ENCODE data around the gene GHR.
"Not testable (repeated sequence)": the region's sequence is repeated elsewhere in the genome, so short reads cannot be mapped to it uniquely, and the experiment has no call there.

GHR gene

GRCh38 chr5:42642006-42642405 is 218.8 kb downstream of the GHR start:
- Histone ChIP-seq H3K4me3 (ENCODE audit: low read length) (no peak overlapping the region), H3K4me1 (ENCODE audit: control insufficient read depth, insufficient read depth, low read length) (no peaks in the 10 kb centered on the region), H3K27me3 (ENCODE audit: control insufficient read depth, insufficient read depth, low read length) (no peaks in the 10 kb centered on the region), H3K9me3 (ENCODE audit: control insufficient read depth, low read length) (no peaks in the 10 kb centered on the region), H3K9ac (ENCODE audit: low read length) (no peak overlapping the region), H3K36me3 (ENCODE audit: control insufficient read depth, insufficient read depth, low read length) (no peaks in the 10 kb centered on the region)

DNA sequence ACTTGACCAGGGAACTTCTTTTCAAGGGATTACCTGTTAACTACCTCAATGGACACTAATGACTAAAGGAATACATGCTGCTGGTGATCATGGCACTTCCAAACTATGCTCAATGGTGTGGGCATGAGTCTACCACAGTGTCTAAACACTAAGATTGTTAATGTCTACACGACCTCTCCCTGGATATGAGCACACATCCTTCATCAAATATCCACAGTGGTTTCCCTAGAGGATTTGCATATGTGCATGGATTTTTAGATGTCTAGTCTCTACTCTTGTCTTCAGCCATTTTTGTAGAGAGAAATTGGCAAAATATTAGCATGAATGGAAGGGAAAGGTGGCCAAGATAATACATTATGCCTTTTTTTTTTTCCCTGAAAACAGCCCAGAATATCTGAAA is 220.1 kb downstream of the GHR start:
- Histone ChIP-seq H3K27me3 (ENCODE audit: control insufficient read depth, insufficient read depth, low read length) (no peaks in the 10 kb centered on the region), H3K9ac (ENCODE audit: low read length) (no peak overlapping the region), H3K9me3 (ENCODE audit: control insufficient read depth, low read length) (no peaks in the 10 kb centered on the region), H3K4me1 (ENCODE audit: control insufficient read depth, insufficient read depth, low read length) (no peaks in the 10 kb centered on the region), H3K4me3 (ENCODE audit: low read length) (no peak overlapping the region), H3K36me3 (ENCODE audit: control insufficient read depth, insufficient read depth, low read length) (no peaks in the 10 kb centered on the region)

- Histone ChIP-seq H3K27me3 (ENCODE audit: control insufficient read depth, insufficient read depth, low read length) (no peaks in the 10 kb centered on the region), H3K9me3 (ENCODE audit: control insufficient read depth, low read length) (no peaks in the 10 kb centered on the region), H3K36me3 (ENCODE audit: control insufficient read depth, insufficient read depth, low read length) (no peaks in the 10 kb centered on the region), H3K4me1 (ENCODE audit: control insufficient read depth, insufficient read depth, low read length) (no peaks in the 10 kb centered on the region), H3K9ac (ENCODE audit: low read length) (no peak overlapping the region), H3K4me3 (ENCODE audit: low read length) (no peak overlapping the region)
Observed at GRCh38 chr5:42645138-42645537, 221.9 kb downstream of the GHR start.

DNA sequence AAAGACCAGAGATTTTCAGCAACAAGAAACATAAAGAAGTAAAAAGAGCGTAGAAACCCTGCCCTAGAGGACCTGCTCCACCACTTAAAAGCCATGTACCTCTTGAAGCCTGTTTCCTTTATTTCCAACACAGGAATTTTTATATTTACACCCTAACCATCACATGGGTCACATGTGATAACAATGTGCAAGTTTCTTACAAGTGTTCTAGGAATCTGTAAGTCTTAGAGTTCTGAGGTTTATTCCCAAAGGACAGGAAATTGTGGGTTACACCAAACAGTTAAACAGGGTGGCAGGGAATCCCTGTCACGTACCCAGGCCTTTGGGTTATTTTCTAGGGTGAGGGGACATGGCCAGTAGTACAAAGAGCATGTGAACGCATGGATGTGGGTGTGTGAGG is 224.8 kb downstream of the GHR start:
- Histone ChIP-seq H3K9ac (ENCODE audit: low read length) (no peak overlapping the region), H3K9me3 (ENCODE audit: control insufficient read depth, low read length) (no peaks in the 10 kb centered on the region), H3K4me3 (ENCODE audit: low read length) (no peak overlapping the region), H3K4me1 (ENCODE audit: control insufficient read depth, insufficient read depth, low read length) (no peaks in the 10 kb centered on the region), H3K36me3 (ENCODE audit: control insufficient read depth, insufficient read depth, low read length) (no peaks in the 10 kb centered on the region), H3K27me3 (ENCODE audit: control insufficient read depth, insufficient read depth, low read length) (no peaks in the 10 kb centered on the region)

DNA sequence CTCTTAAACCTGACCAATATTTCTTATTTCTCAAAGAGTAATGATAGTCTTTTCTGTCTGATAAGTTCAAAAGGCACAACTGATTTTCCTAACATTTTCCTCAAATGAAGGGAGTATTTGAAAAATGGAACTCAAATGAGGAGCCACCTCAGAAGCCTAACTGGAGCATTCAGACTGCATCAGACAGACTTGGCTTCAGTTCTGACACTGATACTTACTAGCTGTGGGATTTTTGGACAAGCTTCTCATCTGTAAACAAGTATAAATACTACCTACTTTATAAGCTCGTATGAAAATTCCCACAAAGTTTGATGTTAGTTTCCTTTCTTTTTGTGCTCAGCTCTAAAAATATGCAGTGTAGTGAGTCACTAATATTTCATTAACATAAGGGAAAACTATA is 225.7 kb downstream of the GHR start:
- Histone ChIP-seq H3K9me3 (ENCODE audit: control insufficient read depth, low read length) (no peaks in the 10 kb centered on the region), H3K9ac (ENCODE audit: low read length) (no peak overlapping the region), H3K4me1 (ENCODE audit: control insufficient read depth, insufficient read depth, low read length) (no peaks in the 10 kb centered on the region), H3K4me3 (ENCODE audit: low read length) (no peak overlapping the region), H3K27me3 (ENCODE audit: control insufficient read depth, insufficient read depth, low read length) (no peaks in the 10 kb centered on the region), H3K36me3 (ENCODE audit: control insufficient read depth, insufficient read depth, low read length) (no peaks in the 10 kb centered on the region)

- H3K4me1 ChIP-seq (ENCODE audit: control insufficient read depth, insufficient read depth, low read length), result no peaks in the 10 kb centered on the region
- H3K9me3 ChIP-seq (ENCODE audit: control insufficient read depth, low read length), result no peaks in the 10 kb centered on the region
- H3K9ac ChIP-seq (ENCODE audit: low read length), result no peak overlapping the region
- H3K4me3 ChIP-seq (ENCODE audit: low read length), result no peak overlapping the region
- no peaks in the 10 kb centered on the region for H3K36me3 ChIP-seq (ENCODE audit: control insufficient read depth, insufficient read depth, low read length)
- no peaks in the 10 kb centered on the region for H3K27me3 ChIP-seq (ENCODE audit: control insufficient read depth, insufficient read depth, low read length)
Observed at GRCh38 chr5:42650084-42650483, 226.8 kb downstream of the GHR start.

GRCh38 chr5:42653705-42654104 is 230.5 kb downstream of the GHR start:
- Histone ChIP-seq H3K9me3 (ENCODE audit: control insufficient read depth, low read length) (no peaks in the 10 kb centered on the region), H3K36me3 (ENCODE audit: control insufficient read depth, insufficient read depth, low read length) (no peaks in the 10 kb centered on the region), H3K27me3 (ENCODE audit: control insufficient read depth, insufficient read depth, low read length) (no peaks in the 10 kb centered on the region), H3K4me3 (ENCODE audit: low read length) (no peak overlapping the region), H3K9ac (ENCODE audit: low read length) (no peak overlapping the region), H3K4me1 (ENCODE audit: control insufficient read depth, insufficient read depth, low read length) (no peaks in the 10 kb centered on the region)

GRCh38 chr5:42654645-42655044 is 231.4 kb downstream of the GHR start:
- Histone ChIP-seq H3K9ac (ENCODE audit: low read length) (no peak overlapping the region), H3K27me3 (ENCODE audit: control insufficient read depth, insufficient read depth, low read length) (no peaks in the 10 kb centered on the region), H3K36me3 (ENCODE audit: control insufficient read depth, insufficient read depth, low read length) (no peaks in the 10 kb centered on the region), H3K4me3 (ENCODE audit: low read length) (no peak overlapping the region), H3K4me1 (ENCODE audit: control insufficient read depth, insufficient read depth, low read length) (no peaks in the 10 kb centered on the region), H3K9me3 (ENCODE audit: control insufficient read depth, low read length) (no peaks in the 10 kb centered on the region)

DNA sequence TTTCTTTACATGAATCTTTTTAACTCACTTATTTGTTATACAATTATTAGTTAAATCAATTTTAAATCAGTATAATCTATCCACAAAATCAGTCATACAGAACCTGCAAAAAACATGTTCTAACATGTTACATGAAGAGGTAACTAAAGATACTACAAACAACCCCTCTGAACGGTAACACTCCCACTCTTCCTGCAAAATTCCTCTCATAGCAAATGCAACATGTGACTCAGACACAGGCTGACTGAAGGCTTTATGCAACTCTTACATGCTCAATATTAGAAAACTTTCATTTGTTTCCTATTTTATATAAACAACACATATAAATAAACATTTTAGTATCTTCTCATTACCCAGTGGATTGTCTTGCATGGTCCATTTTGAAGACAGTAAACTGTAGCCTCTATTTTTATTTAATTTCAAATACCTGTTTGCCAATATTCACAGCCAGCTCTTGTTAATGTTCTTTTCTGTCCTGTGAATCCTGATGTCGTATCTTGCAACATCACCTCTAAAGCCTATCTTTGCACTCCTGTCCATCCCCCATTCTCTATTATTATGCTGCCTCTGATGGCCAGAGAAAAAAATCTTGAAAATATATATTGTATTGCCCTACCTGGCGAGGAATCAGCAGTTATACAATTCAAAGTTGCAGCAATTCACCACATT is 232.9 kb downstream of the GHR start:
- Histone ChIP-seq H3K9me3 (ENCODE audit: control insufficient read depth, low read length) (no peaks in the 10 kb centered on the region), H3K27me3 (ENCODE audit: control insufficient read depth, insufficient read depth, low read length) (no peaks in the 10 kb centered on the region), H3K4me1 (ENCODE audit: control insufficient read depth, insufficient read depth, low read length) (no peaks in the 10 kb centered on the region), H3K9ac (ENCODE audit: low read length) (no peak overlapping the region), H3K4me3 (ENCODE audit: low read length) (no peak overlapping the region), H3K36me3 (ENCODE audit: control insufficient read depth, insufficient read depth, low read length) (no peaks in the 10 kb centered on the region)

- H3K4me3 ChIP-seq (ENCODE audit: low read length), result no peak overlapping the region
- no peaks in the 10 kb centered on the region for H3K4me1 ChIP-seq (ENCODE audit: control insufficient read depth, insufficient read depth, low read length)
Observed at GRCh38 chr5:42656651-42657015, 233.4 kb downstream of the GHR start.

DNA sequence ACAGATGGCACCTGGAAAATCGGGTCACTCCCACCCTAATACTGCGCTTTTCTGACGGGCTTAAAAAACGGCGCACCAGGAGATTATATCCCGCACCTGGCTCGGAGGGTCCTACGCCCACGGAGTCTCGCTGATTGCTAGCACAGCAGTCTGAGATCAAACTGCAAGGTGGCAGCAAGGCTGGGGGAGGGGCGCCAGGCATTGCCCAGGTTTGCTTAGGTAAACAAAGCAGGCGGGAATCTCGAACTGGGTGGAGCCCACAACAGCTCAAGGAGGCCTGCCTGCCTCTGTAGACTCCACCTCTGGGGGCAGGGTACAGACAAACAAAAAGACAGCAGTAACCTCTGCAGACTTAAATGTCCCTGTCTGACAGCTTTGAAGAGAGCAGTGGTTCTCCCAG is 236.6 kb downstream of the GHR start:
- H3K27me3 ChIP-seq (ENCODE audit: control insufficient read depth, insufficient read depth, low read length); H3K9me3 ChIP-seq (ENCODE audit: control insufficient read depth, low read length); H3K36me3 ChIP-seq (ENCODE audit: control insufficient read depth, insufficient read depth, low read length); H3K4me1 ChIP-seq (ENCODE audit: control insufficient read depth, insufficient read depth, low read length); H3K9ac ChIP-seq (ENCODE audit: low read length); H3K4me3 ChIP-seq (ENCODE audit: low read length): not testable (repeated sequence)

More at GRCh38 chr5:42656651-42657015, 233.4 kb downstream of the GHR start:
- Histone ChIP-seq H3K27me3 (ENCODE audit: control insufficient read depth, insufficient read depth, low read length) (no peaks in the 10 kb centered on the region), H3K36me3 (ENCODE audit: control insufficient read depth, insufficient read depth, low read length) (no peaks in the 10 kb centered on the region), H3K9ac (ENCODE audit: low read length) (no peak overlapping the region), H3K9me3 (ENCODE audit: control insufficient read depth, low read length) (no peaks in the 10 kb centered on the region)

DNA sequence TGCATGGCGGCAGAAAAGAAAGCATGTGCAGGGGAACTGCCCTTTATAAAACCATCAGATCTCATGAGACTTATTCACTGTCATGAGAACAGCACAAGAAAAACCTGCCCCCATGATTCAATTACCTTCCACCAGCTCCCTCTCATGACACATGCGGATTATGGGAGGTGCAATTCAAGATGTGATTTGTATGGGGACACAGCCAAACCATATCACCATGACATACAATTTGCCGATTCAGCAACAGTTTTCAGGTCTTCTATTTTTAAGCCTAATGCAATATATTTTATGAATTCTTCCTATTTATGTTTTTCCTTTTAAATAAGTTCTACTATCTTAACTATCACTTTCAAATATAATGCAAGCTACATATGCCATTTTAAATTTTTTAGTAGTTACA is 242.6 kb downstream of the GHR start:
- H3K36me3 ChIP-seq (ENCODE audit: control insufficient read depth, insufficient read depth, low read length), result no peaks in the 10 kb centered on the region
- no peaks in the 10 kb centered on the region for H3K4me1 ChIP-seq (ENCODE audit: control insufficient read depth, insufficient read depth, low read length)
- no peak overlapping the region for H3K4me3 ChIP-seq (ENCODE audit: low read length)
- no peaks in the 10 kb centered on the region for H3K27me3 ChIP-seq (ENCODE audit: control insufficient read depth, insufficient read depth, low read length)
- no peaks in the 10 kb centered on the region for H3K9me3 ChIP-seq (ENCODE audit: control insufficient read depth, low read length)
- no peak overlapping the region for H3K9ac ChIP-seq (ENCODE audit: low read length)

GRCh38 chr5:42666869-42667268 is 243.6 kb downstream of the GHR start:
- Histone ChIP-seq H3K9me3 (ENCODE audit: control insufficient read depth, low read length) (no peaks in the 10 kb centered on the region), H3K9ac (ENCODE audit: low read length) (no peak overlapping the region), H3K4me1 (ENCODE audit: control insufficient read depth, insufficient read depth, low read length) (no peaks in the 10 kb centered on the region), H3K4me3 (ENCODE audit: low read length) (no peak overlapping the region), H3K36me3 (ENCODE audit: control insufficient read depth, insufficient read depth, low read length) (no peaks in the 10 kb centered on the region), H3K27me3 (ENCODE audit: control insufficient read depth, insufficient read depth, low read length) (no peaks in the 10 kb centered on the region)

Measured in mucosa of stomach (tissue), 1 donor.